Osteocyte (in vitro differentiated cells): ENCODE data around the gene UBTD1. TPM values are rescaled to one million over a fixed set of nuclear protein-coding genes. Genes with fewer than 3 reads are reported as not detected.
A peak's percentile ranks its signal among the peaks of the same experiment; 100 is the strongest.

Experiments used
- DNase-seq: peaks from one replicate; pipeline ENCODE4 v3.0.0; 2021; ENCODE audit warnings: mixed read lengths; ENCODE audit not compliant: unreplicated experiment; ENCODE audit errors: extremely low spot score
- H3K27ac Mint-ChIP-seq: one replicate; pipeline ENCODE4 v1.8.0; 2021; ENCODE audit warnings: mild to moderate bottlenecking, mixed read lengths; ENCODE audit not compliant: unreplicated experiment
- H3K27me3 Mint-ChIP-seq: one replicate; pipeline ENCODE4 v1.8.0; 2021; ENCODE audit warnings: mixed read lengths; ENCODE audit not compliant: unreplicated experiment
- H3K36me3 Mint-ChIP-seq: one replicate; pipeline ENCODE4 v1.8.0; 2021; ENCODE audit warnings: mixed read lengths; ENCODE audit not compliant: unreplicated experiment
- H3K4me1 Mint-ChIP-seq: one replicate; pipeline ENCODE4 v1.8.0; 2021; ENCODE audit warnings: mixed read lengths; ENCODE audit not compliant: unreplicated experiment
- H3K4me3 Mint-ChIP-seq: one replicate; pipeline ENCODE4 v1.8.0; 2021; ENCODE audit warnings: mild to moderate bottlenecking, moderate library complexity, mixed read lengths; ENCODE audit not compliant: unreplicated experiment
- H3K9me3 Mint-ChIP-seq: one replicate; pipeline ENCODE4 v1.8.0; 2021; ENCODE audit warnings: mixed read lengths; ENCODE audit not compliant: unreplicated experiment
- CTCF ChIP-seq: fragments of 200-600 bp; sonication (generic); IDR thresholded peaks from 2 replicates; pipeline ENCODE4 v1.5.0; 2021; ENCODE audit warnings: antibody characterized with exemption, mild to moderate bottlenecking, moderate library complexity
- total RNA-seq: library from RNA; stranded (reverse); gene quantifications from 2 replicates; pipeline ENCODE4 v1.2.1, GENCODE V29; 2021

The UBTD1 gene
- total RNA-seq, 1 donor from 2014 or later, result 25.6 TPM

GRCh38 chr10:97542169-97543024 is 43.7 kb downstream of the UBTD1 start:
- Mint-ChIP-seq H3K4me3 (peak overlapping the region; percentile 32), H3K27ac (peak overlapping the region; percentile 99), H3K9me3 (no peaks in the 10 kb centered on the region), H3K27me3 (no peaks in the 10 kb centered on the region), H3K4me1 (peaks cover 64% of the 10 kb centered on the region), H3K36me3 (no peaks in the 10 kb centered on the region)
- no peak for DNase-seq
- TF ChIP-seq CTCF, result no peak

- no peak overlapping the region for H3K4me3 Mint-ChIP-seq
- no peaks in the 10 kb centered on the region for H3K36me3 Mint-ChIP-seq
- no peaks in the 10 kb centered on the region for H3K27me3 Mint-ChIP-seq
- TF ChIP-seq CTCF, result no peak
- H3K27ac Mint-ChIP-seq, result peak overlapping the region; percentile 99
- DNase-seq, result peak; percentile 87
- no peaks in the 10 kb centered on the region for H3K9me3 Mint-ChIP-seq
- peaks cover 67% of the 10 kb centered on the region for H3K4me1 Mint-ChIP-seq
Measured at GRCh38 chr10:97543025-97543546, 44.4 kb downstream of the UBTD1 start.

GRCh38 chr10:97546456-97547270 is 47.9 kb downstream of the UBTD1 start:
- peak overlapping the region; percentile 39 for H3K27ac Mint-ChIP-seq
- no peak for TF ChIP-seq CTCF
- H3K9me3 Mint-ChIP-seq, result no peaks in the 10 kb centered on the region
- no peaks in the 10 kb centered on the region for H3K36me3 Mint-ChIP-seq
- no peaks in the 10 kb centered on the region for H3K27me3 Mint-ChIP-seq
- no peak overlapping the region for H3K4me3 Mint-ChIP-seq
- H3K4me1 Mint-ChIP-seq, result peaks cover 57% of the 10 kb centered on the region
- no peak for DNase-seq

- Mint-ChIP-seq H3K4me1 (peaks cover 51% of the 10 kb centered on the region), H3K27ac (no peak overlapping the region), H3K27me3 (no peaks in the 10 kb centered on the region), H3K4me3 (no peak overlapping the region), H3K9me3 (no peaks in the 10 kb centered on the region), H3K36me3 (no peaks in the 10 kb centered on the region)
- no peak for TF ChIP-seq CTCF
- DNase-seq, result no peak
Measured at GRCh38 chr10:97547271-97547600, 48.5 kb downstream of the UBTD1 start.

- no peak for TF ChIP-seq CTCF
- Mint-ChIP-seq H3K27me3 (no peaks in the 10 kb centered on the region), H3K36me3 (no peaks in the 10 kb centered on the region), H3K4me1 (peaks cover 44% of the 10 kb centered on the region), H3K4me3 (no peak overlapping the region), H3K27ac (no peak overlapping the region), H3K9me3 (no peaks in the 10 kb centered on the region)
- no peak for DNase-seq
Measured at GRCh38 chr10:97547962-97548361, 49.2 kb downstream of the UBTD1 start.
